IMR-90 (cell line): ENCODE measurements around the gene HORMAD2. TPM values are rescaled to one million over a fixed set of nuclear protein-coding genes. Genes with fewer than 3 reads are reported as not detected.
A peak's percentile ranks its signal among the peaks of the same experiment; 100 is the strongest.

Source experiments
- ATAC-seq: fragments of 200-7000 bp; cut with Tn5 transposase; 2 replicates; pipeline ENCODE4 v1.9.1; 2020; ENCODE audit warnings: low read depth, mild to moderate bottlenecking, moderate library complexity
- BruUV-seq: library from RNA; stranded (reverse); fragments of 400-500 nt; replicated peaks from 2 replicates; lab custom pipeline; 2021; lab: Mats Ljungman, UMichigan
- CTCF ChIA-PET: fragments of 300-600 bp; formaldehyde crosslinking; extraction: SDS; loops from one replicate; lab custom pipeline; 2021; ENCODE audit warnings: antibody characterized with exemption; lab: Yijun Ruan, JAX
- POLR2A ChIA-PET: fragments of 300-600 bp; sonication (Branson Sonifier 250); formaldehyde crosslinking; loops from one replicate; lab custom pipeline; 2022; ENCODE audit warnings: antibody characterized with exemption; ENCODE audit not compliant: unreplicated experiment; lab: Charles Lee
- DNase-seq: peaks from one replicate; pipeline ENCODE4 v3.0.0; 2013
- H2AFZ ChIP-seq: replicated peaks from 2 replicates; pipeline ENCODE3; 2013; ENCODE audit warnings: low read length, mild to moderate bottlenecking; ENCODE audit not compliant: poor library complexity
- H2AK5ac ChIP-seq: 2 replicates; pipeline ENCODE4 v1.6.1; 2013; ENCODE audit warnings: low read depth, low read length, inconsistent platforms
- H2AK9ac ChIP-seq: replicated peaks from 2 replicates; pipeline ENCODE3; 2013; ENCODE audit warnings: mild to moderate bottlenecking, low read depth, low read length, moderate library complexity; ENCODE audit not compliant: poor library complexity
- H2BK120ac ChIP-seq: 2 replicates; pipeline ENCODE4 v1.6.1; 2013; ENCODE audit warnings: low read depth, low read length, inconsistent platforms
- H2BK15ac ChIP-seq: 3 replicates; pipeline ENCODE4 v1.6.1; 2013; ENCODE audit warnings: low read depth, low read length, inconsistent platforms
- H2BK20ac ChIP-seq: 2 replicates; pipeline ENCODE4 v1.6.1; 2013; ENCODE audit warnings: low read depth, mild to moderate bottlenecking, inconsistent platforms, low read length, moderate library complexity
- H2BK5ac ChIP-seq: 2 replicates; pipeline ENCODE4 v1.6.1; 2013; ENCODE audit warnings: mild to moderate bottlenecking, low read depth, low read length, inconsistent platforms; ENCODE audit not compliant: poor library complexity, severe bottlenecking
- H3K14ac ChIP-seq: replicated peaks from 2 replicates; pipeline ENCODE4 v1.6.1; 2013; ENCODE audit warnings: low read depth, low read length, inconsistent platforms
- H3K18ac ChIP-seq: 2 replicates; pipeline ENCODE4 v1.6.1; 2013; ENCODE audit warnings: low read depth, low read length, control low read depth
- H3K23ac ChIP-seq: 2 replicates; pipeline ENCODE4 v1.6.1; 2013; ENCODE audit warnings: low read depth, low read length, inconsistent platforms
- H3K27ac ChIP-seq: 2 replicates; pipeline ENCODE4 v1.5.1; 2013; ENCODE audit warnings: mild to moderate bottlenecking, control low read depth, low read length; ENCODE audit not compliant: insufficient read depth
- H3K27me3 ChIP-seq: 2 replicates; pipeline ENCODE4 v1.6.1; 2013; ENCODE audit warnings: low read length; ENCODE audit not compliant: control insufficient read depth, insufficient read depth
- H3K36me3 ChIP-seq: 2 replicates; pipeline ENCODE4 v1.6.1; 2013; ENCODE audit warnings: low read length, mixed read lengths; ENCODE audit not compliant: control insufficient read depth, insufficient read depth
- H3K4ac ChIP-seq: 2 replicates; pipeline ENCODE4 v1.6.1; 2013; ENCODE audit warnings: low read depth, low read length, inconsistent platforms
- H3K4me1 ChIP-seq: 2 replicates; pipeline ENCODE4 v1.6.1; 2013; ENCODE audit warnings: low read length, mixed read lengths; ENCODE audit not compliant: control insufficient read depth, insufficient read depth
- H3K4me2 ChIP-seq: 2 replicates; pipeline ENCODE4 v1.6.1; 2013; ENCODE audit warnings: low read depth, mild to moderate bottlenecking, control low read depth, low read length, moderate library complexity
- H3K4me3 ChIP-seq: 2 replicates; pipeline ENCODE4 v1.5.1; 2013; ENCODE audit warnings: low read depth, mild to moderate bottlenecking, control low read depth, low read length, moderate library complexity; ENCODE audit not compliant: insufficient read depth
- H3K56ac ChIP-seq: 2 replicates; pipeline ENCODE4 v1.6.1; 2013; ENCODE audit warnings: low read length, inconsistent platforms; ENCODE audit not compliant: insufficient read depth; ENCODE audit errors: extremely low read depth
- H3K79me1 ChIP-seq, 2 experiments: 2 replicates each; pipeline ENCODE4 v1.6.1; 2013; ENCODE audit warnings: low read length in 2 of 2, inconsistent platforms in 1 of 2, low read depth in 1 of 2
- H3K9ac ChIP-seq: 2 replicates; pipeline ENCODE4 v1.6.1; 2013; ENCODE audit warnings: low read depth, low read length, control low read depth
- H3K9me1 ChIP-seq: 2 replicates; pipeline ENCODE4 v1.6.1; 2013; ENCODE audit warnings: low read length, inconsistent platforms; ENCODE audit not compliant: insufficient read depth
- H3K9me3 ChIP-seq: 2 replicates; pipeline ENCODE4 v1.6.1; 2013; ENCODE audit warnings: low read length; ENCODE audit not compliant: control insufficient read depth, insufficient read depth
- H4K20me1 ChIP-seq: 2 replicates; pipeline ENCODE4 v1.6.1; 2013; ENCODE audit warnings: low read length, inconsistent platforms; ENCODE audit not compliant: insufficient read depth
- H4K5ac ChIP-seq: 2 replicates; pipeline ENCODE4 v1.6.1; 2013; ENCODE audit warnings: mild to moderate bottlenecking, low read depth, low read length, control low read depth
- H4K8ac ChIP-seq, 2 experiments: 2 replicates each; pipeline ENCODE4 v1.6.1; 2013; ENCODE audit warnings: low read depth in 2 of 2, low read length in 2 of 2, control low read depth in 1 of 2, inconsistent platforms in 1 of 2
- H4K91ac ChIP-seq: 2 replicates; pipeline ENCODE4 v1.6.1; 2013; ENCODE audit warnings: low read depth, low read length, inconsistent platforms; ENCODE audit not compliant: insufficient read depth
- BHLHE40 ChIP-seq: fragments of 150-350 bp; IDR thresholded peaks from 2 replicates; pipeline ENCODE4 v1.6.1; 2016; ENCODE audit warnings: mild to moderate bottlenecking, low read depth, low read length
- CEBPB ChIP-seq: IDR thresholded peaks from 2 replicates; pipeline ENCODE4 v1.6.1; 2012; ENCODE audit warnings: low read depth, low read length, improper control_type of control experiment
- CHD1 ChIP-seq: IDR thresholded peaks from 2 replicates; pipeline ENCODE4 v1.6.1; 2012; ENCODE audit warnings: low read depth, low read length, improper control_type of control experiment
- MAZ ChIP-seq: IDR thresholded peaks from 2 replicates; pipeline ENCODE4 v1.6.1; 2012; ENCODE audit warnings: low read depth, mild to moderate bottlenecking, low read length, improper control_type of control experiment, moderate library complexity, borderline replicate concordance
- RFX5 ChIP-seq: IDR thresholded peaks from 2 replicates; pipeline ENCODE4 v1.8.0; 2012; ENCODE audit warnings: low read depth, mild to moderate bottlenecking, low read length, moderate library complexity
- SMC3 ChIP-seq: fragments of 150-350 bp; IDR thresholded peaks from 2 replicates; pipeline ENCODE4 v1.6.1; 2016; ENCODE audit warnings: low read depth, mild to moderate bottlenecking, antibody characterized with exemption, low read length, moderate library complexity
- WGBS, 2 experiments: methylation state at CpG; one replicate each; pipeline versions ENCODE4 v1.1.5 to v1.1.7; 2013; ENCODE audit warnings: missing lambda C conversion rate in 2 of 2; ENCODE audit not compliant: insufficient read length in 1 of 2; ENCODE audit errors: extremely low coverage in 2 of 2; 5-methylcytosine and 5-hydroxymethylcytosine counted together
- dilution Hi-C: fragments of 300-500 bp; cut with HindIII; formaldehyde crosslinking; loops from one replicate; pipeline ENCODE4 v1.14.3; 2018; ENCODE audit warnings: low sequenced_read_pairs; ENCODE audit not compliant: unreplicated experiment
- in situ Hi-C: fragments of 300-500 bp; cut with MboI; formaldehyde crosslinking; loops from 3 replicates; pipeline ENCODE4 v1.14.3; 2019; ENCODE audit warnings: low sequenced_read_pairs, inconsistent platforms, mixed read lengths
- intact Hi-C: fragments of 100-400 bp; cut with micrococcal nuclease; formaldehyde crosslinking; loops from 2 replicates; pipeline ENCODE4 v1.10.0; 2022
- polyA plus RNA-seq, 3 experiments: library from polyadenylated mRNA; depleted of rRNA; stranded (reverse); fragments of >200 nt; gene quantifications; 2 replicates each; pipeline ENCODE4 v1.2.3, GENCODE V29; 2012; ENCODE audit warnings: low replicate concordance in 1 of 3
- total RNA-seq: library from RNA; depleted of rRNA; stranded (reverse); fragments of >200 nt; gene quantifications from 2 replicates; pipeline ENCODE4 v1.2.3, GENCODE V29; 2012

The HORMAD2 gene
- total and polyA plus RNA-seq, 2 of the 4 experiments (the other 2 are of a cell fraction) = not detected

GRCh38 chr22:30223303-30223702, 143.0 kb downstream of the HORMAD2 start:
- no peaks in the 10 kb centered on the region for H3K27me3 ChIP-seq
- peak overlapping the region; percentile 28 for H2AFZ ChIP-seq
- H3K14ac ChIP-seq = no peak overlapping the region
- peak overlapping the region; percentile 65; the same call in 1 of the 2 replicates for H3K4ac ChIP-seq
- no peak overlapping the region for H3K23ac ChIP-seq
- H3K79me1 ChIP-seq = no peaks in the 10 kb centered on the region
- DNase-seq (no peak), ATAC-seq (no peak)
- no peak overlapping the region; the same call in 1 of the 2 replicates for H4K5ac ChIP-seq
- in situ Hi-C loops (no loop called here), dilution Hi-C loops (no loop called here), intact Hi-C loops (no loop called here)
- H4K91ac ChIP-seq = peak overlapping the region; percentile 28
- POLR2A ChIA-PET = no interaction called here
- no peak overlapping the region for H3K56ac ChIP-seq
- CTCF ChIA-PET = no interaction called here
- WGBS, 2 experiments = 91% methylated on average over 4 of the region's 15 CpGs; no CpG with 5 or more reads in 1 of the 2 experiments
- BruUV-seq = no TSS peak
- H2AK9ac ChIP-seq = no peak overlapping the region
- H2BK20ac ChIP-seq = no peak overlapping the region
- H2BK120ac ChIP-seq = peak overlapping the region; percentile 55; the same call in 1 of the 2 replicates
- peak overlapping the region; percentile 73; the same call in 1 of the 3 replicates for H2BK15ac ChIP-seq
- no peak overlapping the region for H3K4me2 ChIP-seq
- no peak overlapping the region for H3K4me3 ChIP-seq
- no peak overlapping the region for H3K18ac ChIP-seq
- TF ChIP-seq CHD1 (no peak), SMC3 (no peak), BHLHE40 (no peak), RFX5 (no peak), MAZ (no peak), CEBPB (no peak)
- no peak overlapping the region for H3K9ac ChIP-seq
- no peaks in the 10 kb centered on the region for H4K20me1 ChIP-seq
- peak overlapping the region; percentile 43 for H2AK5ac ChIP-seq
- H4K8ac ChIP-seq = peak overlapping the region in 1 of 2 experiments; percentile 22; a peak in 2 of 4 replicates
- H2BK5ac ChIP-seq = no peak overlapping the region
- H3K27ac ChIP-seq = no peak overlapping the region
- H3K4me1 ChIP-seq = peaks cover 7% of the 10 kb centered on the region
- H3K9me1 ChIP-seq = 0 out of 2 replicates have a peak, but pooled peaks cover 4% of the 10 kb centered on the region
- H3K9me3 ChIP-seq = peaks cover 7% of the 10 kb centered on the region
- no peaks in the 10 kb centered on the region for H3K36me3 ChIP-seq
